Measurements from ENCODE around the gene HOXB1. TPM values are rescaled to one million over a fixed set of nuclear protein-coding genes. Genes with fewer than 3 reads are reported as not detected.

The HOXB1 gene
- total RNA-seq, 1 experiment from 2014 or later = not detected

- intact Hi-C loops (cut with micrococcal nuclease; ENCODE audit: unreplicated experiment) = no loop called here
- POLR2A ChIA-PET = no interaction called here
- Histone ChIP-seq H3K4me3 (ENCODE audit: low read depth, low read length) (no peak overlapping the region), H3K36me3 (ENCODE audit: control insufficient read depth, insufficient read depth, low read length) (no peaks in the 10 kb centered on the region), H3K27me3 (replicated peaks; ENCODE audit: control insufficient read depth, insufficient read depth, low read length) (no peaks in the 10 kb centered on the region), H3K9me3 (no peaks in the 10 kb centered on the region), H3K4me1 (peaks cover 17% of the 10 kb centered on the region)
- Mint-ChIP-seq H3K4me3 (ENCODE audit: unreplicated experiment) (no peak overlapping the region), H3K4me1 (ENCODE audit: low read depth, unreplicated experiment) (no peaks in the 10 kb centered on the region), H3K9me3 (ENCODE audit: unreplicated experiment) (no peaks in the 10 kb centered on the region), H3K27ac (ENCODE audit: unreplicated experiment) (no peak overlapping the region), H3K27me3 (ENCODE audit: insufficient read depth, unreplicated experiment) (no peaks in the 10 kb centered on the region), H3K36me3 (ENCODE audit: insufficient read depth, unreplicated experiment) (no peaks in the 10 kb centered on the region)
- TF ChIP-seq, protein P1, sequence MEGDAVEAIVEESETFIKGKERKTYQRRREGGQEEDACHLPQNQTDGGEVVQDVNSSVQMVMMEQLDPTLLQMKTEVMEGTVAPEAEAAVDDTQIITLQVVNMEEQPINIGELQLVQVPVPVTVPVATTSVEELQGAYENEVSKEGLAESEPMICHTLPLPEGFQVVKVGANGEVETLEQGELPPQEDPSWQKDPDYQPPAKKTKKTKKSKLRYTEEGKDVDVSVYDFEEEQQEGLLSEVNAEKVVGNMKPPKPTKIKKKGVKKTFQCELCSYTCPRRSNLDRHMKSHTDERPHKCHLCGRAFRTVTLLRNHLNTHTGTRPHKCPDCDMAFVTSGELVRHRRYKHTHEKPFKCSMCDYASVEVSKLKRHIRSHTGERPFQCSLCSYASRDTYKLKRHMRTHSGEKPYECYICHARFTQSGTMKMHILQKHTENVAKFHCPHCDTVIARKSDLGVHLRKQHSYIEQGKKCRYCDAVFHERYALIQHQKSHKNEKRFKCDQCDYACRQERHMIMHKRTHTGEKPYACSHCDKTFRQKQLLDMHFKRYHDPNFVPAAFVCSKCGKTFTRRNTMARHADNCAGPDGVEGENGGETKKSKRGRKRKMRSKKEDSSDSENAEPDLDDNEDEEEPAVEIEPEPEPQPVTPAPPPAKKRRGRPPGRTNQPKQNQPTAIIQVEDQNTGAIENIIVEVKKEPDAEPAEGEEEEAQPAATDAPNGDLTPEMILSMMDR (IDR thresholded peaks at IDR 0.05; ENCODE audit: insufficient read depth in 1 of 2, low read depth in 1 of 2, low read length in 1 of 2, severe bottlenecking in 1 of 2, unreplicated experiment in 1 of 2) = no peak
- DNase-seq = no peak
- BruUV-seq (replicated peaks) = no TSS peak
- CTCF ChIA-PET = no interaction called here
Observed at GRCh38 chr17:48567209-48567608, 36.4 kb upstream of the HOXB1 start.

GRCh38 chr17:48566717-48567116 lies 35.9 kb upstream of the HOXB1 start:
- Mint-ChIP-seq H3K9me3 (ENCODE audit: unreplicated experiment) (no peaks in the 10 kb centered on the region), H3K27ac (ENCODE audit: unreplicated experiment) (no peak overlapping the region), H3K27me3 (ENCODE audit: insufficient read depth, unreplicated experiment) (no peaks in the 10 kb centered on the region), H3K4me3 (ENCODE audit: unreplicated experiment) (no peak overlapping the region), H3K36me3 (ENCODE audit: insufficient read depth, unreplicated experiment) (no peaks in the 10 kb centered on the region), H3K4me1 (ENCODE audit: low read depth, unreplicated experiment) (no peaks in the 10 kb centered on the region)
- BruUV-seq (replicated peaks) = no TSS peak
- no peaks in the 10 kb centered on the region for H3K27me3 ChIP-seq (replicated peaks; ENCODE audit: control insufficient read depth, insufficient read depth, low read length)
- TF ChIP-seq, protein P1 (IDR thresholded peaks at IDR 0.05; ENCODE audit: insufficient read depth in 1 of 2, low read depth in 1 of 2, low read length in 1 of 2, severe bottlenecking in 1 of 2, unreplicated experiment in 1 of 2) = no peak
- H3K36me3 ChIP-seq (ENCODE audit: control insufficient read depth, insufficient read depth, low read length) = no peaks in the 10 kb centered on the region
- no peaks in the 10 kb centered on the region for H3K9me3 ChIP-seq
- no peak for DNase-seq
- no peak overlapping the region for H3K4me3 ChIP-seq (ENCODE audit: low read depth, low read length)
- intact Hi-C loops (cut with micrococcal nuclease; ENCODE audit: unreplicated experiment) = no loop called here
- POLR2A ChIA-PET = no interaction called here
- CTCF ChIA-PET = interaction anchor here (0.6 kb wide), 1 partner anchor 153 kb away, joined by 3 read pairs; no protein-coding TSS in a partner anchor
- H3K4me1 ChIP-seq = peaks cover 17% of the 10 kb centered on the region

GRCh38 chr17:48565925-48566710 lies 35.3 kb upstream of the HOXB1 start:
- no peak for DNase-seq
- no peaks in the 10 kb centered on the region for H3K27me3 Mint-ChIP-seq (ENCODE audit: insufficient read depth, unreplicated experiment)
- H3K27ac Mint-ChIP-seq (ENCODE audit: unreplicated experiment) = no peak overlapping the region
- Histone ChIP-seq H3K9me3 (no peaks in the 10 kb centered on the region), H3K4me3 (ENCODE audit: low read depth, low read length) (no peak overlapping the region), H3K4me1 (peaks cover 17% of the 10 kb centered on the region), H3K36me3 (ENCODE audit: control insufficient read depth, insufficient read depth, low read length) (no peaks in the 10 kb centered on the region), H3K27me3 (replicated peaks; ENCODE audit: control insufficient read depth, insufficient read depth, low read length) (no peaks in the 10 kb centered on the region)
- TF ChIP-seq, protein P1 (IDR thresholded peaks at IDR 0.05; ENCODE audit: insufficient read depth in 1 of 2, low read depth in 1 of 2, low read length in 1 of 2, severe bottlenecking in 1 of 2, unreplicated experiment in 1 of 2) = no peak
- no peaks in the 10 kb centered on the region for H3K4me1 Mint-ChIP-seq (ENCODE audit: low read depth, unreplicated experiment)
- ChIA-PET POLR2A (no interaction called here), CTCF (interaction anchor here (0.6 kb wide), 1 partner anchor 153 kb away, joined by 3 read pairs; no protein-coding TSS in a partner anchor)
- H3K9me3 Mint-ChIP-seq (ENCODE audit: unreplicated experiment) = no peaks in the 10 kb centered on the region
- no peak overlapping the region for H3K4me3 Mint-ChIP-seq (ENCODE audit: unreplicated experiment)
- no TSS peak for BruUV-seq (replicated peaks)
- H3K36me3 Mint-ChIP-seq (ENCODE audit: insufficient read depth, unreplicated experiment) = no peaks in the 10 kb centered on the region
- intact Hi-C loops (cut with micrococcal nuclease; ENCODE audit: unreplicated experiment) = no loop called here

All from Caco-2 (cell line).